NCI-H2196 (cell line): ENCODE measurements around the gene TMEM235.

Experiments used
- DNase-seq: peaks from one replicate; lab custom pipeline; 2025; ENCODE audit not compliant: unreplicated experiment; lab: John Stamatoyannopoulos, UW

Gene TMEM235

DNA sequence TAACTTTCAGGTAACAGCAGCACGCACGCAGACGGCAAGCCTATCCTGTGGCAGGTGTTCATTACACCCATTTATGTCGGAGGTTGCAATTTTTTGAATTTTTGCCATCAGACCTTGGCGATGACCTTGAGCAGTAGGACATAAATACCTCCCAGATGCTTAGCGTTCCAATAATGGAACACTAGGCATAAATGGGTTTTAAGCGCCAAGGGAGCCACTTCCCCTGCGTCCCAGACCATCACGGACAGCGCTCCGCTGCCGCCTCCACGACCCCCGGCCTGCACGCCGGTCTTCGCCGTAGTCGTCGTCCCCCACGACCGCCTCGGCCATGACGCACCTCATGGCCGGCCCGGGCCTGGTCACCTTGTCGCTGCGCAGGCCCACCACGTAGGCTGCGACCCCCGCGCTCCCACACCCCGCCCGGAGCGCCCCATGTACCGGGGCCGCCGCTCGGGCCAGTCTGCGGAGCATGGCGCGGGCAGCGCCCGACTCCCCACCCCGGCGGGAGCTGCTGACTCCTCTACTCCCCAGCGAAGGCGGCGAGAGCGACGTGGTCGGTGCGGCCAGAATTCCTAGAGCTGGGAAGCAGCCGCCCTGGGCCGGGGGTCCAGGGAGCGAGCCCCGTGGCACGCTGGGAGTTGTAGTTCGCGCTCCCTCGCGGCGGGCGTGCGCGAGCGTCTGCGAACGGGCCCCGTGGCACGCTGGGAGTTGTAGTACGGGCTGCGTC is 22.7 kb downstream of the TMEM235 start:
- DNase-seq: peak; percentile 93

DNA sequence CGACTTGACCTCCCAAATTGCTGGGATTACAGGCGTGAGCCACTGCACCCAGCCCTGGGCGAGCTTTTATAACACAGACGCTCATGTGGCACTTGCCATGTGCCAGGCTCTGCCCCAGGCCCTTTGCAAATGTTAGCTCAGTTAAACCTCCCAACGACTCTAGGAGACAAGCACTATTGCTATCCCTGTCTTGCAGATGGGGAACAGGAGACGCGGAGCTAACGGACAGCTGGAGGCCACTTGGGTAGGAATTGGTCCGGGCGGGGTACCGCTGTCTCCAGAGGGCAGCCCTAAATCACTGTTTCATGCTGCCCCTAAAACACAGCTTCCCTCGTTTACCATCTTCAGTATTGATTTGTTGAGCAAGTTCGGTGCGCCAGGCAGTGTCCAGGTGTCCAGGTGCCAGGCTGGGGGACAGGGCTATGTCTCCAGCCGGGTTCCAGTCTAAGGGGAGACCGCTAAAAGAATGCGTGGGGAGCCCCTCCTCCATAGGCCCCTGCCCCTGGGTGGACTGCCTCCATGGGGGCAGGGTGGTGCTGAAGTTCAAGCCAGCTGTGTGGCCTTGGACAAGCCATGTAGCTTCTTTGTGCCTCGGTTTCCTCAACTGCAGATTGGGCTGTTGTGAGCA is 23.7 kb downstream of the TMEM235 start:
- DNase-seq: no peak

DNA sequence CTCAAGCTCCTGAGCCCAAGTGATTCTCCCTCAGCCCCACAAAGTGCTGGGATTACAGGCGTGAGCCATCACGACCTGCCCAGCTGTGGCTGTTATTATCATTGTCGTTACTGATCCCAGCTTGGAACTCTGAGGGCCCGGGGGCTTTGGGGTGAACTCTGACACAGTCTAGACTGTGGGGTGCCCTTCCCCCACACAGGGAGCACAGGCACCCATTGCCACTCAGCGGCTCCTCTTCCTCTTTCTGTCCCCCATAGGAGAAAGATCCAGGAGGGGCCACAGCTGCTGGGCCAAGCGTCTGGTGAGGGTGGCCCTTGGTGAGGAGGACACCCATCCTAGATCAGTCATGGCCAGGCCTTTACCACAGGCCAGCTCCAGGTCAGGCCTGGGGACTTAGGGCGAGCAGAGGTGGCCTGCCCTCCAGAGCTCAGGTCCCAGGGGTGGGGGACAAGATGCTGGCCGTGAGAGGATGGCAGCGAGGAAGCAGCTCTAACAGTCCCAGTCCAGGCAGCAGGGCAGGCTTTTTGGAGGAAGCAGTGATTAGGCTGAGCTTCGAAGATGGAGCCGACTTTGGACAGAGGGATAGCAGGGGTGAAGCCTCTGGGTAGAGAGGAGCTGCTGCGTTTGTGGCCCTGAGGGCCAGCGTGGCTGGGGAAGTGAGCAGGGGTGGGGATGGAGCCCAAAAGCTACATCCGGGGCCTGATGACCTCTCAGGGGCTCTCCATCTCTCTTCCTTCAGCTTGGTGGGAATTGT is 24.7 kb downstream of the TMEM235 start:
- DNase-seq: no peak

DNA sequence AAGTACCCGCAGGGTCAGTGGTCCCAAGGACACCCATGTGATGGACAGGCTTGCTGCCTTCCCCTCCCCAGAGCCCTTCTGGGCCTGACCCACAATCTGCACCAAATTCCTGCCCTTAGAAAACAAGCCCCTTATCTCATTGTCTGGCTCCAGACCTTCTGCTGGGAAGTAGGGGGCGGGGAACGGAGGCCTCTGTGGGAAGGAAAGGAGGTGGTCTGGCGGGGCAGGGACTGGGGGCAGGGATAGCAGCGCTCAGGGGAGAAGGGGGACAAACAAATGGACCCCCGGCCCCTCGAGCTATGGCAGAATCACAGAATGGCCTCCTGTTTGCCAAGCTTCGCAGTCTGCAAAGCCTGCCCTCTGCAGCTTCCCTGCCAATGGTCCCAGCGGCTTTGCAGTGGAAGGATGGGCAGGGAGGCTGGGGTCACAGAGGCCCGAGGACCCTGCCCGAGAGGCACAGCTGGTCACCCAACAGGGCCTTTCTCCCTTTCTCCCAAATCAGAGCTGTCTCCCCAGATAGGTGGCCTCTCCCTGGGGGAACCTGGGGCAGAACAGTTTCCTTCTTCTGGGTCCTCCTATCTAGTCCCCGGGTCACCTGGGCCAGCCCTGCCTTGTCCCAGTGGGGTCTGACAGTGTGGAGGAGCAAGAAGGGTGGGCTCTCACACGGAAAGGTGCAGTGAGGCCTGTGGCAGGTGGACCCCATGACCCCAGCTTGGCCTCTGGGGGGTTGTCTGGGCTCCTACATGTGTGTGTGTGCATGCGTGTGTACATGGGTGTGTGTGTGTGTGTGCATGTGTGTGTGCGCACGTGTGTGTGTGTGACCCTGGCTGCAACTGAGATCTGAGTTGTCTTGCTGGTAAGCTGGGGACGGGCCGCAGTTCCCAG is 25.5 kb downstream of the TMEM235 start:
- DNase-seq: no peak

DNA sequence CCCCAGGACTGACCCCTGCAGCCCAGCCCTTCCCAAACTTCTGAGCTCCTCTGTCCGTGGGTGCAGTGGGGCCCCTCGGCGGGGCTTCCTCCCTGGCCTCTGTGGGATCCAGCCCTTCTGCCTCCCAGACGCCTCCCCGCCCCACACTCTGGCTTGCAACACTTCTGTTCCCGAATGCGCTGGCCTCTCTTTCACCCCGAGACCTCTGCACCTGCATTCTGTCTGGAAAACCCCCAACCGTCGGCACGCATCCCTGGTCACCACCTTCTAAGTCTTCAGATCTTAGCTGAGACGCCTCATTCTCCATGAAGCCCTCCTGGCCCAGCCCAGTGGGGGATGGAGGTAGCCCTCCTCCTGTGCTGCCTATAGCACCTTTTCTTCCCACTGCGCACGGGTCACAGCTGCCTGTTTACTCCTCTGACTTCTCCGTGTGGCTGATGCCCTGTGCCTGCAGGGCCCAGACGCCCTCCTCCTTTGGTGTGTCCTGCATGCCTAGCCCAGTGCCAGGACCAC is 26.4 kb downstream of the TMEM235 start:
- no peak for DNase-seq

DNA sequence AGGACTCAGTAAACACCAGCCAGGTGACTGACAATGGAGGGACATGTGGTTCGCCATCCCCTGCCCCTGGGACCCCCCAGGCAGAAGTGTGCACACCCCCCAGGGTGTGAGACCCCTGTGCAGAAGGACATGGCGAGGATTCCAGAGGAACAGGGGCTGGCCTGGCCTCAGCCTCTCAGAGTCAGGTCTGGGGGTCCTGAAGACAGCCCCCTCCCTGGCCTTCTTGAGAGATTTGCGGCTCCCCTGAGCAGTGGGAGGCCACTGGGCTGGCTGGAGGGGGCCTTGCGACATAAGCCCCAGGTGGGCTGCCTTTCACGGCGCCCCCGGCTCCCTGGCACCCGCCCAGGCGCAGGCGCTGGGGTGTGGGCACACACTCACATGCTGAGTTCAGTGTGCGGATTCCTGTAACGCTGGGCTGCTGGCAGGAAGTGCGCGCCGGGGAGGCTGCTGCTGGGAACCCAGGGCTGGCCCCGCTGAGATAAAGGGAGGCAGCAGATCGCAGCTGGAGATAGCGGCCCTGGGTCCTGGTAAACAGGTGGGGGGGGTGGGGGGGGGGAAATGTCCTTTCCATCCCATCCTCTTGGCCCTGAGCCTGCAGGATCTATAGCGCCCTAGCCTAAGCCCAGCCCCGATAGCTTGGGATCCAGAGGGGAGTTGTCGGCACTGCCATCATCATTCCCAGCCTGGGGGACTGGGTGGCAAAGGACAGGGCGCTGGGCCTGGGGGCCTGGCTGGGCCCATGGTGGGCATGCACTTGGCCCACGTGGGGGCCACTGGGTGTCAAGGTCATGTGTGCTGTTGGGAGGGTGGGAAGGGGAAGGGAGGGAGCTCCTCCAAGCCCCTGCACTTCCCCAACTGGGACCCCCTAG is 27.1 kb downstream of the TMEM235 start:
- DNase-seq: peak; percentile 37

DNA sequence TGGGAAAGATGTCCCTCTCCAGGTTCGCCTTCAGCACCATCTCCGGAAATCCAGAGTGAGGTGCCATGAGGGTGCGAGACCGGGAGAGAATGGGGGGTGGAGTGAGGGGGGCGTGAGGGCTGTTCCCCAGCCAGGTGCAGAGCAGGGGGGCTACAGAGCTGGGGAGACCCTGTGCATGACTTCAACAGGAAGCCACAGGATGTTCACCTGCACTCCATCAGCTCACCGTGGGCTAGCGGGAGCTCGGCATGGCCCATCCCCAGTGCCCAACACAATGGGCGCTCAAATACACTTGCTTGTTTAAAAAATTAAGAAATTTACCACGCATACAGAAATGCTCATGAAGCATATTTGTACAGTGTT is 27.7 kb downstream of the TMEM235 start:
- no peak for DNase-seq

DNA sequence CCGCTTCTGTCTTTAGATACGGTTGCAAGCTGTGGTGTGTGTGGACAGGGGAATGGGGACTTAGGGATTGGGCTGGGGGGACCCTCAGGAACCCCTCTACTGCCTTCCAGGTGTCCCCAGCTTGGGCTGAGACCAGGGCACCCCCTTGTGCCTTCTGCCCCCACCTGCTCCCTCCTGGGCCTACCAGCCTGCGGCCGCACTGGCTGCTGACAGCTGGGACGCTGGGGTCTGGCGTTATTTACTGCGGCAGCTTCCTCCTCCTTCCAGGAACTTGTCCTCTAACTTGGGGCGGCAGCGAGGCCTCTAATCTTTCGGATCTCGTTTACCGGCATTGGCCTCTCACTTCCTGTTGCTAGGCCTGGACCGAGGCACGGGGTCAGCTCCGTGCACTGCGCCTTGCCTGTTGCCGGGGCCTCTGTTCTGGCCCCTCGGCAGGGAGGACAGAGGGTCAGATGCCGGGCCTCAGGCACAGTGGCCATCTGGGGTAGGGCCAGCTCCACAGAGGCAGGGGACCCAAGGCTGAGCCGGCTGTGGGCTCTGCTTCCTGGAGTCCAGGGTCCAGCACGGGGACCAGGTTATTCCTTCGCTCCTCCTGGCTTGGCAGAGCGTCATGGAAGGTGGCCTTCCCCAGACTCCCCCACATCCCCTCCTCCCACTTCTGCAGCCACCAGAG is 31.8 kb downstream of the TMEM235 start:
- no peak for DNase-seq

DNA sequence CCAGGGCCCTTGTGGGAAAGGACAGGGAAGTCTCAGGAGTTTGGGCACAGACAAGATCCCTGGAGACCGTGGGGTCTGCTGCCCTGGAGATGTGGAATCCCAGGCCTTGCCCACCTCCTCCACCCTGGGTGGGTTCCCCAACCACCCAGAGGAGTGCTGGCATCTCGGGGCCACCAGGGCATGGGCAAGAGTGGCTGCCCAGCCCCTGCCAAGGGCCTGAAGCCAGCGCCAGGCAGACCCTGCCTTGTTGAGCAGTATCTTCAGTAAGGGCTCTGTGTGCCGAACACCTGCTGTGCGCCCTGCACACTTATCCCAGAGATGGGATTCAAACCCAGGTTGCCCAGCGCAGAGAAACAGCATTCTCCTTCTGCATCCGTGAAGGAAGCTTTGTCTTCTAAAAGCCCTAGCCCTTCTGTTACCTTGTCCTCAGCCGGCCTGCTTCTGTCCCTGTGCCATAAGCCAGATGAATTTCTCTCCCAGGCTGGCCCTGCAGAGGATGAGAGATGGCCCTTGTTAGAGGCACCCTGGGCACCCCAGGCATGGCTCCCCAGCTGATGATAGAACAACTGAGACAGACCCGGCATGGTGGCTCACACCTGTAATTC is 32.4 kb downstream of the TMEM235 start:
- no peak for DNase-seq

DNA sequence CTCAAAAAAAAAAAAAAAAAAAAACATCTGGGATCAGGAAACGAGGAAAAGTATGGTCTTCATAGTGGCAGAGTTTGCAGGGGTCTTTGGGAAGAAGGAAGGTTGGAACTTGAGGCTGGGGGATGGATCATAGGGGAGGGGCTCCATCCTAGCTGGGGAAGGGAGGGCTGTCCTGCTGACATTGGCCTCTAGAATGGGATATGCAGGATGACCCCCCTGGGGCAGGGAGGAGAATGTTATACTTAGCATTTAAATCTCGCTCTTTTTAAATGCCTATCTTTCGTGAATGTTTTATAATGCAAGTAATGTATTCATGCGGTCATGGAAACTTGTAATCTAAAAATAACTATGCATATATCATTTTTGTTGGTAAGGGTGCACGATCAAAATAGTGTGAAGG is 33.2 kb downstream of the TMEM235 start:
- no peak for DNase-seq

DNA sequence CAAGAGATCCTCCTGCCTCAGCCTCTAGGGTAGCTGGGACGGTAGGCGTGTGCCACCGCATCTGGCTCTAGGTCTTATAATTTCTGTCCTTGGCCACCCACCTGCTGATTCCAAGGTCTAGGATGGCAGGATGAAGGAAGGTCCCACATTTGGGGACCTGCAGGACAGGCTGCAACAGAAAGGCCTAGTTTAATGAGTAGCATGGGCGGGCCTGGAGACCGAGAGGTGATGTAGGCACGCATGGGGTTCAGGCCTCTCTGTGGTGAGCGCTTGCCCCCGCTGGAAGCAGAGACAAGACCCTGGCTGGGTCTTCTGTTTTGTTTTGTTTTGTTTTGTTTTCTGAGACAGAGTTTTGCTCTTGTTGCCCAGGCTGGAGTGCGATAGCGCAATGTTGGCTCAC is 33.7 kb downstream of the TMEM235 start:
- DNase-seq: no peak

DNA sequence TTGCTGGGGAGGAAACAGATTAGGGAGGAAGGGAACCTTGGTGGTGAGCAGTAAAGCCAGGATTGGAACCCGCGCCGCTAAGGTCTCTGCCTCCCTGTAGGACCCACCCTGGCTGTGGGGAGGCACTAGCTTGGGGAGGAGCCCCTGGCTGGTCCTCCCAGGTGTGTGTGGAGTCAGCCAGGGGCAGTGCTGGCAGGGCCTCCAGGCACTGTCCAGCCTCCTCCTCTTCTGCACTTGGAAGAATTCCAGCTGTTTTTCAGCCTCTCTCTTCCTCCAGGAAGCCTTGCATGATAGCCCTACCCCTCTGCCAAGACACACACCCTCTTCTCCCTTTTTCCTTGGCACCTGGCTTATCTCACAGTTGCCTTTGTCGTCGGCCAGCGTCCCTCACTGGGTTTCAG is 34.8 kb downstream of the TMEM235 start:
- DNase-seq: no peak

DNA sequence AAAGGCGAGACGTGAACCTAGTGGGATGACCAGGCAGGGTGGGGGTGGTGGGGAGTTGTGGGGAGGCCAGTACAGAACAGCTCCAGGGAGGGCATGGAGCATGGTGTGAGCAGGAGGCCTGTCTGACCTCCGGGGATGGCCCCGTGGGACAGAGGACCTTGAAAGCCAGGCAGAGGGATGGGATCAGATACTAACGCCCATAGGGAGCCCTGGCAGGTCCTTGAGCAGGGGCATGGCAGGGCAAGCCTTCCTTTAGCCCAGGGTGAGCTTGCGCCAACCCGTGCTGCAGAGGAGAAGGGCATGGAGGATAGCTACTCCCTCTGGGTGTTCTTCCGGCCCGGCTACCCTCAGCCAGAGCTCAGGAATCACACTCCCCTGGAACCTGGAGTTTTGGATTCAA is 35.3 kb downstream of the TMEM235 start:
- no peak for DNase-seq

DNA sequence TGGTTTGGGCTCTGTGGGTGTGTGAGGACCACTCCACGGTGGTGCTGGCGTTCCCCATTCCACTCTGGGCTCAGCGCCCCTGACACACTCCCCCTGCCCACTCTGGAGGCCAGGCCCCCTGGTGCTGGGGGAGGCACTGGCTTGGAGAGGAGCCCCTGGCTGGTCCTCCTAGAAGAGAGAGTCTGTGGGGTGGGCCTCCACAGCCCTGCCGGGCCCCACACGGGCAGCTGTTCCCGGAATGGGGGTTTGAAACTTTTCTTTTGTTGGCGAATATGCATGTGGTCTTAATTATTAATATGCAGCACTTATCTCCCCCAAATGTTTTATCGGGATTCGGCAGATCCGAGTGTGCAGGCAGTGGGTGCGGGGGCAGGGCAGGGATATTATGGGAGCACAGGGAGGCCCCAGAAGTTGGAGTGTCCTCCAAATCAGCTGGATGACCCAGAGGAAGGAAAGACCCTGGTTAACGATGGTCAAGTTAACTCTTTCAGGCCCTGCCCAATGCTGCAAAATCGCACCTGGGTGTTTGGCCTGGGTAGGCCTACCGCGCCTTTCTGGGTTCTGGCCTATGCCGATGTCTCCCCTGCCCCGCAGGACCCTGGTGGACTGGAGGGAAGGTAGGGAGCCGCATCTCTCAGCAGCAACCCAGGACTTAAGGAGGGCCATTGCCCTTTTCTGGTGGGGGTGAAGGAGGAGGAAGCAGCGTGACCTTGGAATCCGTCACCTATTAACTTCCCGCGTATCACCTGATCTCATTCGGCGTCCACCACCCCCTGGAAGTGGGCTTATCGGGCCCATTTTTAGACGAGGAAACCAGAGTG is 36.0 kb downstream of the TMEM235 start:
- no peak for DNase-seq

DNA sequence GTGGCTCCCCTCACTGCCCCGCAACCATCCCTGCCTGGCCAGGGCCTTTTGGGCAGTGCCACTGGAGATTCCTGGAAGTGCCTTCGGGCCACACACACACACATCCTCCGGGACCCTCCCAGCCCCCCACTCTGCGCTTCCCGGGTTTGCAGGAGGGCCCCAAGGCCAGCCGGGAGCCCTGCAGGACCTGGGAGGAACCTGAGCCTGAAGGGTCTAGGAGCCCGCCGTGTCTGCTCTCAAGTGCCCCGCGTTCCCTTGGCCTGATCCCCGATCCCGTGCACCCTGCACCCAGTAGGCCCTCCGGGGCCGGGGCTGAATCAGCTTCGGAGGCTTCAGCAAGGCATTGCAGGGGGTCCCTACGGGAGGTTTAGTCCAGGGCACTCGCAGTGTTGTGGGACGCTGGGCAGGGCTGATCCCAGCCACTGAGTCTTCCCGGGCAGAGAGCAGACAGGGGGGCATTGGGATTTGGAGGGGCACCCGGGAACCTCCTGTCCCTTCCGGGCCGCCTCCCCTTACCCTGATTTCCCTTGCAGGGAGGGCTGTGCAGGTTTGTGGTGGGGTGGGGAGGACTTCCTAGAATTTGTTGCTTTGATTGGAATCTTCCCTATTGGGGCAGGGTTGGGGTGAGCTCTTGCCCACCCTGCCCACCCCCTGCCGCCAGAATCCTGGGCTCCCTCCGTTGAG is 36.9 kb downstream of the TMEM235 start:
- DNase-seq: no peak

DNA sequence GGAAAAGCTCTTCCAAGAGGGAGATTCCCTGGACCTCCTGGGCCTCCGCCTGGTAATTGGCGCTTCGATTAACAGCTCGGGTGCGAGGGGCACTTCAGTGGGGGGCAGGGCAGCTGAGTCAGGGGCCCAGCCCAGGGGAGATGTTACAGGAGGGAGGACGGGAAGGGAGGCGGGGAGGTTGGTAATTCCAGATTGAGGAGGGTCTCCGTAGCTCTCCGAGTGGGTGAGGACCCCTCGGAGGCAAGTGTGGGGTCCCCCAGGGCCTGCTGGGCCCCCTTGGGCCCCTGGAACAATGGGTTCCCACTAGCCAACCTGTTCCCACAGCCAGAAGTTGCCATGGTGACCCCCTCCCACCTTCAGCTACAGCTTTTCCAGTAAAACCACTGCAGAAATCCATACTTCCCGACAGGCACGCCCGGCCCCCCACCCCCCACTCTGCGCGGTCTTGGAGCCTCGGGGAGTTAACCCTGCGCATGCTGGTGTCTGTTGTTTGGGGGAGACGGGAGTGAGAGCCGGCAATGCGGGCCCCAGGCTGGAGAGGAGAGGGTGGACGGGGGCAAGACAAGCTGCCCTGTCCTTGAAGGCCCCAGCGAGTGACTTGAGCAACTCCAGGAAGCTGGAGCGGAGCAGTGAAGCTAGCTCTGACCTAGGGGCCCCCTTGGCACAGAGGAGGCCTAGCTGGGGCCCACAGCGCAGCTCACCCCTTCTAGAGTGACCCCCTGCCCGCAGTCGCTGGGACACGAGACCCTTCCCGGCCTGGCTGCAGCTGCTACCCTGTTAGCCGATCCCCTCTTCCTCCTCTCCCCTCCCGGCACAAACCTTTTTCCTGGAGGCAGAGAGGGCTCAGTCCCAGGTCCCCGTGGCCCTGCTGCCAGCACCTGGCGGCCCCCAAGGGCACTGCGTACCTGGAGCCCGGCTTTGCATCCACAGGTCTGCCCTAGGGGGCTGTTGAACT is 37.8 kb downstream of the TMEM235 start:
- DNase-seq: peak; percentile 44

DNA sequence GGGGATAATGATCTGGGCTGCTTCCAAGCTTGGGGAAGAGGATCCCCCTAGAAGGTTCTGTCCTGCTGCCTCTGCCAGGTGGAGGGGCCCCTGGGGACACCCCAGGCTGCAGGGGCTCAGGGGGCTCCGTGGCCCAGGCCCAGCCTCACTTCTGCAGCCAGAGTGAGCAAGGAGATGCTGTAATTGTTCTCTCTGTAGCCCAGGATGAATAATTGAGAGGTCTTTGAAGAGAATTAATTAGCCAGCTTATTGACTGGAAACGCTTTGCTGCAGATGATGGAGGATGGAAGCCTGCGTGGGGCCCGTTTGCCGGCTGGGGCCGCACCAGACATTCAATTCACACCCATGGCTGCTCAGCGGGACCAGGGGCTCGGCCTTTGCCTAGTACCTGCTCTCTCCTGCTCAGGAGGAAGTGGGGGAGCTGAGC is 38.5 kb downstream of the TMEM235 start:
- DNase-seq: no peak
